Measurements from ENCODE around the gene ALG3.

The ALG3 gene

GRCh38 chr3:184193991-184194539 lies 54.7 kb downstream of the ALG3 start:
- no peak for DNase-seq (ENCODE audit: low spot score)

GRCh38 chr3:184192889-184193288 lies 55.9 kb downstream of the ALG3 start:
- DNase-seq (ENCODE audit: low spot score), result no peak
